Cerebellar nuclear complex (tissue), 1 donor: ENCODE data around the gene CLEC2L.

ENCODE experiments used
- DNase-seq, 2 experiments: peaks; one replicate each; lab custom pipeline; 2025; lab: John Stamatoyannopoulos, UW

The CLEC2L gene

DNA sequence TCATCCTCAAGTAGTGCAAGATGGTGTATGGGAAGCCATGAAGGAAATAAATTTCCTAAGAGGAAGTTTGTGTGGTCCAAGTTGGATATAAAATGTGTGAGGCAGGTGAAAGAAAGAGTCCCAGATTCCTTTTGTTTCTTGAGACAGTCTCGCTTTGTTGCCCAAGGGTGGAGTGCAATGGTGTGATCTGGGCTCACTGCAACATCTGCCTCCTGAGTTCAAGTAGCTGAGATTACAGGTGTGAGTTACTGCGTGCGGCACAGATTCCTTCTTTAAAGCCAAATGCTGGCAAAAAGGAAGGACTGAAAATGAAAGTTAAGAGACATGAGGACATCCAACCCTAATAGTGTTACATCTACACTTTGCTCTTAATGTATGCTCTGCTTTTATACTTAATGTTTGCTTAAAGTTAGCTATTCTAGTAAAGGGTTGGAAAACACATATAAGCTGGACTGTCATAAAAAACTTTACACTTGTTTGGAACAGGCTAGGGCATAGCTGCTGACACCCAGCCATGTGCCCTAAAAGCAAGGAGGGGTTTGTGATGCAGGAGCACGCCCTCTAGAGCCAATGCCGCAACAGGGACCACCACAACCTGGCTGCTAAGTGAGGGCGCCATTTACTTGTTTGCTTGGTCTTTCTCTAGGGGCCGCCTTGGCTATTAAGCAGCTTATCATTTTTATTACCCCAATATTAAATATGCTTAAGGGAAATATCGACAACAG is 34.5 kb downstream of the CLEC2L start:
- DNase-seq = no peak

- DNase-seq = no peak
These were observed 36.0 kb downstream of the CLEC2L start for GRCh38 chr7:139559364-139560105.

- no peak for DNase-seq
These were observed 36.7 kb downstream of the CLEC2L start for GRCh38 chr7:139560199-139560598.

DNA sequence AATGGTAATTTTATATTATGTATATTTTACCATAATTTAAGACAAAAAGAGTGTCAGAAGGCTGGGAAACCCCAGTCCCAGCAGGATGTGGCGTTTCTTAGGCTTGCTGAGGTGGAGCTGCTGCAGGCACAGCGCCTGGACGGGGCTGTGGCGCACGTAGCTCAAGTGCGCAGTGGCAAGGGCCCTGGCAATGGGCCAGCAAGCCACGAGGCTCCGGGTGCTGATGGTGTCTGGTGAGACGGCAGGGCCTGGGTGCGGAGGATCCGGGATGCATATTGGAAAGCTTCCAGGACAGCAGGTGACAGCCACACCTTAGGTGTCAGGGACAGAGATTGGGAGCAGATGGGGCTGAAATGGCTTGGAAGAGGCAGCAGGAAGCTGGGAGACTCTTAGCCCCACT is 37.2 kb downstream of the CLEC2L start:
- DNase-seq = no peak

DNA sequence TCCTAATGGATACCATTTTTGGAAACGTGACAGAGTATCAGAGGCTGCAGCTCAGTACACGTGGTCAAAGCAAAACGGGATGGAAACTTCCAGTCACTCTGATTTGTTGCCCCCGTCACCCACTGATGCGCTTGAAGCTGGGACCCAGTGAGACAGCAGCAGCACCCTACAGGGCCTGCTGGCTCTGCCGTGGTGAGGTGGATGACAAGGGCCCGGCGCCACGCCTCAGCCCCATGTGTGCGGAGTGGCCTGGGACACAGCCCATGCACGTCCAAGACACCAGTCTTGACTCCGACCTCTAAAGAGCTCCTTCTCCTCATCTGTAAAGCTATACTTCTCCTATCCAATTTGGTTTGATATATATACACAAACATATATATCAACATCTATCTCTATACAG is 39.0 kb downstream of the CLEC2L start:
- no peak for DNase-seq

DNA sequence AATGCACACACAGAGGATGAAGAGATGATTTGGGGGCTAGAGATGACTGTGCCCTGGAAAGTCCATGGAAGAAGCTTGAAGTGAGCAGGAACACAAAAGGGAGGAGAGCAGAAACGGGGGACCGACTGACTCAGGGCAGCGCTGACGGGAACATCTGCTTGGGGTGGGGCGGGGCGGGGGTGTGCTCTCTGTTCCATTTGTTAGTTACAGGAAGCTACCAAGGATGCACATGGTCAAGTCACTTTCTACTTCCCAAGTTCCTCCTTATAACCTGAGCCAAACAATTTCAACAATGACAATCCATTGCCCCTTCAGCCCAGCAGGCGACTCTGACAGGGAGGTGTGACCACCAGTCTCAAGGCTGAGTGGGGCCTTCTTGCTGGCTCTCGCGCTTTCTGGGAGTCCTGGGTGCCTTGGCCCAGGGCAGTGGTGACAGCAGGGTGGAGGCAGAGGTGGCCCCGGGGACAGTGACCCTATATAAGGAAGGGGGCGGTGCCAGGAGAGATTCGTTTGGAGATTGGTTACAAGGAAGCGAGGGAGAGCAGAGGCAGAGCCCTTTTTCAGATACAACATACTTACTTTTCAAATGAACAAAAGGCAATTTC is 39.6 kb downstream of the CLEC2L start:
- no peak for DNase-seq

DNA sequence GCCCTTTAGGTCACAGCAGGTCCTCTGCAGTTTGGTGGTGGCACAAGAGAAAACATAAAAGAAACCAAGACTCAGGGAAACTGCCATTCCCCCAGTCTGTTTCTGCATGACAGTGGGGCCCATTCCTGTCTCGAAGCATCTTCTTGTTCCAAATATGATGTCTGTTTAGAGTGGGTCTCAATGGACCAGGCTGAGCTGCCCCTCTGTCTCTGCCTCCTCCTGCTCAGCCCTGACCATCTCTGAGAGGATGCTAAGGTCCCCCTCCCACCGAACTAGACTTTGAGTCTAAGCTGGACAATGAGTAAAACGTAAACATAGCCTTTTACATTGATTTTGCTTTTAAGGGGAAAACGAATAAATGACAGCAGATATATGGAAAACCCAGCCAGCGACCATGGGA is 40.4 kb downstream of the CLEC2L start:
- no peak for DNase-seq

GRCh38 chr7:139566075-139566474 is 42.6 kb downstream of the CLEC2L start:
- no peak for DNase-seq

DNA sequence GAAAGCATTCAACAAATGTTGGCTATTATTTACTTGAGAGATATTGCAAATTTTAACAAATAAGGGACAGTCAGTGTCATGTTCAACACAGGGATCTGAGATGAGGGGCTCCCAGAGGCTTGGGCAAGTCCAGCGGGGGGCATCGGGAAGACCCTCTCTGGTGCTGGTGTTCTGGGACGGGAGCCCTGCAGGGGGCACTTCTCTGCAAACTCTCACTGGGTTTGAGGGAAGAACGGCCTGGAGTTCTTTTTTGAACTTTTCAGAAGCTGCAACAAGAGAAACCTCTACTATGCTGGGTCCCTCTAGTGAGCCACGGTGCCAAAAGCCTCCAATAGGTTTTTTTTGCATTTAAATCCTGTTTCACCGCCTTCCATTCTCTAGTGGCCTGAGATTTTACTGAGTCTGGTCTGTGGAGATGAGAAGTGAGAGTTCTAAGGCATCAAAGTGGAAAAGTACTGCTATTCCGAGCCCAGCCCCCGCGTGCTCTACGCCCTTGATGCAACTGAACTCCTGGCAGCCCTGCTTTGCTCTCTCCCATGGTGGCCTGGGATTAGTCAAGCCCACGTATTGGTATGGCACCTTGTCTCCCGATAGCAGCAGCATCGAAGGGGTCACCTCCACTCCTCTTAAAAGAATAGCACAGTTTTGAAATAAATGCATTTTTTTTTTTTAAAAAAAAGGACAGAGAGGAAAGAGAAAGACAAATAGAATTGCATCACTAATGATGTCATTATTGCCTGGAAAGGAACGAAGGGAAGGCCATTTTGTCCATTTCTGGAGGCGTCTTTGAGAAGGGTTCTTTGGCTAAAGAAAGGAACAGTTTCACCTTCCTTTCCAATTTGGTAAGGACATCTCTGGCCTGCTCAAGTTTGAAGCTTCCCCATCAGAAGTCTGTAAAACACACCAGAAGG is 43.5 kb downstream of the CLEC2L start:
- DNase-seq = no peak

DNA sequence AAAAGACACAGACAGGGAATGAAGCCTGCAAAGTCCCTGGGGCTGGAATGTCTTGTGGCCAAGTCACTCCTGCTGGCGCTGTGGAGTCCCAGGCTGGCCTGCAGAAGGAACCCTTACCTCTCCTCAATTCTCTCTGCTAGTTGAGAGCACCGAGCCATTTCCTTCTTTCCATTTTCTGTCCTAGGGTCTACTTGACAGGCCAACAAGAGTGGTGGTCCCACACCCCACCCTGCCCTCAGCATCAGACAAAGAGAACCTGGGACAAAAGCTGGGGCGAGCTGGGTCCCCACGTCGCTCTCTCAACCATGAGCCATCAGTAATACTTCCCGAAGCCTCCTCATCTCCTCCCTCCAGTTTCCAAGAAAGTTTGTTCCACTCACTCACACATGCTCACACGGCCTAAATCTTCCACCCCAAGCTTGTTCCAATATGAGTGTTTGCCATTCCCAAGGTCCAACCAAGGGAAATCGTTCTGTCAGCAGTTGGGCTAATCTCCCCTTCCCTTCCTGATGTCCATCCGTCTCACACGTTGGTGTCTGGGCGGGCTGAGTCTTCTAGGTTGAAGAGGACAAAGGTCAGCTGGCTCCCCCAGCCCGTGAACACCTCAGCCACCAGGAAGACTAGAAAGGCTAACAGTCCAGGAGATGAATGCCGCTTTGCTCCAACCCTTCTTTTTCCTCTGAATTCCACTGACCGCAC is 44.3 kb downstream of the CLEC2L start:
- DNase-seq = no peak

DNA sequence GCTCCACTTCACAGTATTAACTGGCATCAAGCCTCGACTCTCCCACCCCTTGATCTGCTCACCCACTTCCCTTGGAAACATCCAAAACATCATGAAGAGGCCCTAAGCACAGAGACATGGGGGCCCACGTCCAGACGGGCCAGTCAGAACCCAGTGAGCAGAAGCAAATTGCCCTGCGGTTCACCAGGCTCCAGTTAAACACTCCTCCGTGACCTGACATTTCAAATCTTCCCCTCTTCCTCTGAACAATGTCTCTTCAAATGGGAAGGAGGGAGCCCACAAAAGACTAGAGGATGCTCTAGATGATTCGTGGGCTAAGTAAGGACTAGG is 44.8 kb downstream of the CLEC2L start:
- no peak for DNase-seq

DNA sequence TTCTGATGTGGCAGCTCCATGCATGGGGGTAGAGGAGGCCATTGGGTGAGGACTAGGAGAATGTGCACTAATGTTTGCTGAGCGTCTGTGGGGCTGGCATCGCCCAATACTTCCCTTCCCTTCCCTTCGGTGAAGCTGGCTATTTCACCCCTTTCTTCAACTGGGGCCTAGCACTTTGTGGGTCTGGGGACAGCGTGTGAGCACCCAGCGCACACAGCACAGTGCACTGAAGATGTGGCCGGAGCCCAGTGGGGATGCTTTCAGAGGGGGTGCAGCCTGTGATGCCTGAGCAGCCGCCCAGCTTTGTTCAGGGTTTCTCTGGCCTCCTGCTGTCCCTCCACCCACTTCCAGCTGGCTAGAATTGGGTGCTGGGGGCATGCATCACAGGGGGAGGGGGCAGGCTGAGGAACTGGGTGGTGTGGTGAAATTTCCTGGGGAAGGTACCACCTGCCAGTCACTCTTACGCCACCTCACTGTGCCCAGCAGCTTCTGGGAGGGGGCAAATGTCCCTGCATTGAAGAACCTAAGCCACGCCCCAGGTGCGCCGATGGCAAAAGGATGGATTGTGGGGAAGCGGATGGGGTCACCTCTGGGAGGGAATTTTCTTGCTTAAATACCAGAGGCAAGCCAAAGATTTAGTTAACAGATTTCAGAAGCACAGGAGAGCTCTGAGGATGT is 45.5 kb downstream of the CLEC2L start:
- no peak for DNase-seq

- no peak for DNase-seq
These were observed 46.6 kb downstream of the CLEC2L start for GRCh38 chr7:139570119-139570518.

GRCh38 chr7:139570626-139571025 is 47.1 kb downstream of the CLEC2L start:
- DNase-seq = no peak

DNA sequence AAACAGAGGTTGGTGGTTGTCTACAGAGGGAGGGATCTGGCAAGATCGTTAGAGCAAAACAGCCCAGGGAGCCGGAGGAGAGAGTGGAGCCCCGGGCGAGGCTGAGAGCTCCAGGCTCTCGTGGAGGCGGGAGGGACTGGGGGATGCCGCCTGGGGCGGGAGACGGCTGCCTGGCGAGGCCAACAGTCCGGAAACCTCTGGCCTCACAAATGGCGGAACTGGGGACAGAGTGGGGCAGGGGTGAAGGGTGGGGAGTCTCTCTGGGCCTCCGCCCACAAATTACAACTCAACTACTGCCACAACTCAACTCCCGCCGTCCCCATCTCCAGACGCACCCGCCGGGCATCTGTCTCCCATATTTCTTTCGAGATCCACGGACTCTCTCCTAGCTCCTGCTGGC is 47.7 kb downstream of the CLEC2L start:
- DNase-seq = no peak

- no peak for DNase-seq
These were observed 48.2 kb downstream of the CLEC2L start for GRCh38 chr7:139571651-139572050.

DNA sequence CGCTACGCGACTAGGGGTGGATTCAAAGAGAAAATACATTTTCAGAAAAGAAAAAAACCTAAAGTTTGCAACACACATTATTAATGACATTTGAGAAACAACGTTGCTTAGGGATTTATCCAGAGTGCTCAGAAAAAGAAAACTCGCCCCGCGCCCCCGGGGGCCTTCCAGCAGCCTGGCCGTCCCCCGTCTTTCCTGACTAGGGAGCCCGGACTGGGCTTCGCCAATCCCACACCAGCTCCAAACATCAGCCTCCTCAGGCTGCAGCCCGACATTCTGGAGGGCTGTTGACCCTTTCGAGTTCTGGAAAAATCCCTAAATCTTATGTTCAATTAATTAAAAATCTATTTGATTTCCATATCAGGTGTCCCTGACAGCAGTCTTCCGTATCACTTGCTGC is 48.6 kb downstream of the CLEC2L start:
- no peak for DNase-seq

DNA sequence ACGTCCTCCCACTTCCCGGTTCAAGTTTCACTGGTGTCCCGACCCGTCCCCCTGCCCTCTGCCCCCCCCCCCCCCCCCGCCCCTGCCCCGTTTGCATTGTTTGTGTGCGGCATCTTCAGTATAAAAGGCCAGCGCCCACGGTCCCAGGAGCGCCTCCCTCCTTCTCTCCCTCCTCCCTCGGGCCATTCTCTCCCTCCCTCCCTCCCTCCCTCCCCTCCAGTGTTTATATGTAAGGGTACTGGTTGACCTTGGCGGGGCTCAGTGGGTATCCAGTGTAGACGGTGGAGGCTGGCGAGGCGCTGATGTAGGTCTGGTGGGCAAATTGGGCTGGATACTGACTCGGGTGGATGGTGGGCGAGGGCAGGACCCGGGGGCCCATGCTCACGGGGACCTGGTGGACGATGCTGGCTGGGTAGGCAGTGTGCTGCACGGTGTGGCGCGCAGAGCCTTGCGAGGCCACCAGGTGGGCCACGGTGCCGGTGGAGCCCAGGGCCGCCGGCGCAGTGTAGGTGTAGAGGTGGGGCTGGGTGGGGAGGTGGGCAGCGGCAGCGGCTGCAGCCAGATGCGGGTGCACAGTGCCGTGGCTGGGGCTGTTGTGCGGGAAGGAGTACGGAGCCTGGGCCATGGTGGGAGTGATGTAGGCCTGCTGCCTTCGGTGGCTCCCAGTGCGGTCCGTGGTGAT is 49.4 kb downstream of the CLEC2L start:
- DNase-seq = no peak

DNA sequence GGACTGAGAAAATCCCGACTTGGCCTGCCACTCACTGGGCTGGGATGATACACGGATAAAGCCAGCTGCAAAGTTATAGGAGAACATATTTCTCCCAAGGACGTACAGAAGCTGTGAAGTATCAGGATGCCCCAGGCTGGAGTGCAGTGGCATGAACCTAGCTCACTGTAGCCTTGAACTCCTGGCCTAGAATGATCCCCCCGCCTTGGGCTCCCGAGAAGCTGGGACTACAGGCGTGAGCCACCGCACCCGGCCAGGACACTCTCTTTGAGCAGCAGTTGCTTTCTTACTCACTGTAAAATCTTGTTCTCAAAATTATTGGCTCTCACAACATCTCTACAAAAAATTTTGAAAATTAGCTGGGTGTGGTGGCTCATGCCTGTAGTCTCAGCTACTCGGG is 50.4 kb downstream of the CLEC2L start:
- no peak for DNase-seq

- DNase-seq = no peak
These were observed 51.3 kb downstream of the CLEC2L start for GRCh38 chr7:139574618-139575337.
